ENCODE data around the gene VPS8.

DNA sequence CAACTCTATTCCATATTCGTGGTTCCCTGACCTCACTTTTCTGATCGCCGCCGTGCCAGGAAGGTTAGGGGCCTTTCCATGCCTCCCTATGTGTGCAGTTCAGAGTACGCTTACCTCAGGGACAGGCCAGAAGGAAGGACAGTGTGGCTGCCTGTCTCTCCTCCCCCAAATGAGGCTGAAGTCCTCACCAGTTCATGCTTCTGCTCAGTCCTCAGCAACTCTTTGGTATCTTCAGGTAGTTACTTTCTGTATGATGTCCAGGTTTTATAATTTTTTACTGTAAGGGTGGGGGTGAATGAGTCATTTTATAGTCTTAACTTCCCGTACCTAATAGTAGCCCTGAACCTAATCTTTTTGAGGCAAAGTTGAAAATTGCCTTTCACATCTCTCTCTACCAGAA, 98.7 kb downstream of the VPS8 start:
- TF ChIP-seq, protein P1, sequence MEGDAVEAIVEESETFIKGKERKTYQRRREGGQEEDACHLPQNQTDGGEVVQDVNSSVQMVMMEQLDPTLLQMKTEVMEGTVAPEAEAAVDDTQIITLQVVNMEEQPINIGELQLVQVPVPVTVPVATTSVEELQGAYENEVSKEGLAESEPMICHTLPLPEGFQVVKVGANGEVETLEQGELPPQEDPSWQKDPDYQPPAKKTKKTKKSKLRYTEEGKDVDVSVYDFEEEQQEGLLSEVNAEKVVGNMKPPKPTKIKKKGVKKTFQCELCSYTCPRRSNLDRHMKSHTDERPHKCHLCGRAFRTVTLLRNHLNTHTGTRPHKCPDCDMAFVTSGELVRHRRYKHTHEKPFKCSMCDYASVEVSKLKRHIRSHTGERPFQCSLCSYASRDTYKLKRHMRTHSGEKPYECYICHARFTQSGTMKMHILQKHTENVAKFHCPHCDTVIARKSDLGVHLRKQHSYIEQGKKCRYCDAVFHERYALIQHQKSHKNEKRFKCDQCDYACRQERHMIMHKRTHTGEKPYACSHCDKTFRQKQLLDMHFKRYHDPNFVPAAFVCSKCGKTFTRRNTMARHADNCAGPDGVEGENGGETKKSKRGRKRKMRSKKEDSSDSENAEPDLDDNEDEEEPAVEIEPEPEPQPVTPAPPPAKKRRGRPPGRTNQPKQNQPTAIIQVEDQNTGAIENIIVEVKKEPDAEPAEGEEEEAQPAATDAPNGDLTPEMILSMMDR (IDR thresholded peaks at IDR 0.05), result no peak
- TF ChIP-seq EP300 (IDR thresholded peaks at IDR 0.05), result no peak
- TF ChIP-seq POLR2A (IDR thresholded peaks at IDR 0.05; ENCODE audit: low read depth), result no peak
- no peak for TF ChIP-seq POLR2AphosphoS5 (IDR thresholded peaks at IDR 0.05)
